ENCODE measurements around the gene ANGPTL2.

DNA sequence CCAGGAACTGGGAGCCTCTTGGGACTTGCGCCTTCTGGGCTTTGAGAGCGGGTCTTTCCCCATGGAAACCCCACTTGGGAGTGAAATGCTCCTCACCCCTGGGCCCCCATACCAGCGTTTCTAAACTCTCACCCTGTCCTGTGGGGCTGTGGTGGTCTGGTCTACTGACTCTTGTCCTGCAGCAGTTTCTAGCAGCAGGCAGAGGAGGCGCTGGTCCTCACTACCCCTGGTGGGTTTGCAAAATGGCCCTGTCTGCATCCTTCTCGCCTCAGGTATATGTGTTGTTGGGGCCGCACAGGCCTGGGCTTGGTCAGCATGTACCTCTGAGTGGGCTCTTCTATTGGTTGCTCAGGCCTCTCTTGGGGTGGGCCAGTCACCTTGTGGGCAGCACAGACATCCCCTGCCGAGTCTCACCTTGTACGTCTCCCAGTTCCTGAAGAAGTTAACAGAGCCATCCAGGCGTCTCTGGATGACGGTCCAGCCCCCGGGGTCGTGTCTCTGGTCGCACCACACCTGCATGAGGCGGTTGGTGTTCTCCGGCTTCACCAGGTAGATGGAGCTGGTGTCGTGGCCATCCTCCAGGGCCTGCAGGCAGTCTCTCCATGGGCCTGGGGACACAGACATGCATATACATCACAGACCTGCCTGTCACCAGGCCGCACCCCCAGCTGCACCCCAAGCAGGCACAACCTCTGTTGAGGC, 29.0 kb downstream of the ANGPTL2 start:
- TF ChIP-seq POLR2A (IDR thresholded peaks at IDR 0.05; ENCODE audit: low read length) = no peak
- TF ChIP-seq GATA1 (IDR thresholded peaks at IDR 0.05; ENCODE audit: low read depth, low read length) = no peak

Data from erythroblast (primary cell).